Lung microvascular endothelial cell (primary cell): ENCODE results near the gene TPD52L2. TPM values are rescaled to one million over a fixed set of nuclear protein-coding genes. Genes with fewer than 3 reads are reported as not detected.

Experiments used
- DNase-seq, 2 donors: peaks; one replicate each; pipeline versions ENCODE4 v3.0.0 to v3.0.0-alpha.2; 2010; ENCODE audit warnings: low read depth in 2 of 2
- total RNA-seq: library from RNA; depleted of rRNA; stranded (reverse); fragments of >200 nt; gene quantifications from 2 replicates; pipeline ENCODE4 v1.2.1, GENCODE V29; 2014

Gene TPD52L2
- total RNA-seq, 1 donor from 2014 or later = 113 TPM

DNA sequence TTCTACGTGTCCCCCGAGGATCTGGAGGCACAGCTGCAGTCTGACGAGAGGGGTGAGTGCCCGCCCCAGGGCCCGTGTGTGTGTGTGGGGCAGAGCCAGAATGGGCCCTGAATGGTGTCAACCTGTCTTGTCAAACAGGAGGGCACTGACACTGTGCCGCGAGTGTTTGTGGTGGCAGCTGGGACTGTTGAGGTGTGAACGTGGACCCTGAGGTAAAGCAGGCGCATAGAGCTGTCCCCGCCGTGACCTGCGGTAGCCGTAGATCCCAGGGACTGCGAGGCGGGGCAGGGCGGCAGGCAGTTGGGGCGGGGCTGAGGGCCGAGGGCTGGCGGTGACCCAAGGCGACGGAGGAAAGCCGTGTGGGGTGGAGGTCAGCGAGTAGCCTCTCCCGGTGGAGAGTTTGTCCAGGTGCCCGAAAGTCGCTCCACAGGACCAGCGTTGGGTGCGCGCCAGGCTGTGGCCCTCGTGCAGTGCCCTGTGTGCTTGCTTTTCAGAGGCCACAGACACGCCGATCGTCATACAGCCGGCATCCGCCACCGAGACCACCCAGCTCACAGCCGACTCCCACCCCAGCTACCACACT lies 66.0 kb downstream of the TPD52L2 start:
- DNase-seq = no peak

DNA sequence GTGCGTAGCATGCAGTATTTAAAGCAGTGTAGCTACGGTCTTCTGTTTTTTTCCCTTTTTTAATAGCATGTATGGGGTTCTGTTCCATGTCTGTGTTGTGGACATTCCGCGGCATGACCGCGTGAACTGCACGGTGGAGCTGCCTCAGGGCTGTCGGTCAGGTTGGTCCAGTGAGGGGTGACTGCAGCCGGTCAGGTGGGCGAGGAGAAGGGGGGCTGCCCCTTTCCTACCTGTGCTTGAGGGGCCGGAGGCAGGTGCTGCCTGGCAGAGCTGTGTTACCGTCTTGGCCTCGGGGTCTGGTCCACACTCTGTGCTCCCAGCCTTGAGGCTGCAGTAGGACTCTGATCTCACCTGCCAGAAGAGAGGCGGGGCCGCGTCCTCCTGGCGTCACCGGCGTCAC lies 66.7 kb downstream of the TPD52L2 start:
- no peak for DNase-seq

DNA sequence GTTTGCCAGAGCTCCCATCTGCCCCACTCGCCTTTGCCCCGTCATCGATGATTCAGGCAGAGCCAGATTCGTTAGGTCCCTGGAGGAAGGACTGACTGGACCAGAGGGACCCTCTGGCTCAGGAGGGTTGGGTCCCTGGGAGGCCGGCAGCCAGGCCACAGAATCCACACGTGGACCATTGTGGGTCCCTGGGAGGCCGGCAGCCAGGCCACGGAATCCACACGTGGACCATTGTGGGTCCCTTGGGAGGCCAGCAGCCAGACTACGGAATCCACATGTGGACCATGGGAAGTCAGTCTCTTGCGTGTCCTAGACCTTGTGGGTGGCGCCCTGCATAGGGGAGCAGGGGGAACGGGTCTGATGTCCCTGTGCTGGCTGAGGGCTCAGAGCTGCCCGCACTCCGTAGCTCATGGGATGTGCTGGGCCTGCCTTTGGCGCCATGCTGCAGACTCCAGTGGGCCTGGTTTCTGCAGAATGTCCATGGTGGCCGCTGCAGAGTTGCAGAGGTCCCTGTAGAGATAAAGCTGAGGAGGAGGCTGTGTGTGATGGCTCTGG lies 67.6 kb downstream of the TPD52L2 start:
- DNase-seq = no peak

DNA sequence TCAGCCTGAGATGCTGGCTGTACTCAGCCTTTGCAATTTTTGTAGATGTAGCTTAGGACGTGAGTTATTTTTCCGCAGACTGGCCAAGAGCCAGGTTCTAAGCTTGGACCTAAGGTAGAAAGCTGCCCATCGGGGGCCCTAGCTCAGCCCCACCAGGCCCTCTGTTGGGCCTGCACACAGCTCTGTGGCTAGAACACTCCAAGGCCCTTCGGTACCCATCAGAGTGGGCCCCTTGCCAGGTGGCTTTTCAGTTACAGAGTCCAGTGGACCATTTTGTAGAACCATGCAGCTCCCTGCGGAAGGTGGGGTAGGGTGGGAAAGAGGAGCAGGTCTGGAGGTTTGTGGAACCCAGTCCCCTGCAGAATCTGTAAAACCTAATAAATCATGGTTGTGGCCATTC lies 68.6 kb downstream of the TPD52L2 start:
- no peak for DNase-seq

DNA sequence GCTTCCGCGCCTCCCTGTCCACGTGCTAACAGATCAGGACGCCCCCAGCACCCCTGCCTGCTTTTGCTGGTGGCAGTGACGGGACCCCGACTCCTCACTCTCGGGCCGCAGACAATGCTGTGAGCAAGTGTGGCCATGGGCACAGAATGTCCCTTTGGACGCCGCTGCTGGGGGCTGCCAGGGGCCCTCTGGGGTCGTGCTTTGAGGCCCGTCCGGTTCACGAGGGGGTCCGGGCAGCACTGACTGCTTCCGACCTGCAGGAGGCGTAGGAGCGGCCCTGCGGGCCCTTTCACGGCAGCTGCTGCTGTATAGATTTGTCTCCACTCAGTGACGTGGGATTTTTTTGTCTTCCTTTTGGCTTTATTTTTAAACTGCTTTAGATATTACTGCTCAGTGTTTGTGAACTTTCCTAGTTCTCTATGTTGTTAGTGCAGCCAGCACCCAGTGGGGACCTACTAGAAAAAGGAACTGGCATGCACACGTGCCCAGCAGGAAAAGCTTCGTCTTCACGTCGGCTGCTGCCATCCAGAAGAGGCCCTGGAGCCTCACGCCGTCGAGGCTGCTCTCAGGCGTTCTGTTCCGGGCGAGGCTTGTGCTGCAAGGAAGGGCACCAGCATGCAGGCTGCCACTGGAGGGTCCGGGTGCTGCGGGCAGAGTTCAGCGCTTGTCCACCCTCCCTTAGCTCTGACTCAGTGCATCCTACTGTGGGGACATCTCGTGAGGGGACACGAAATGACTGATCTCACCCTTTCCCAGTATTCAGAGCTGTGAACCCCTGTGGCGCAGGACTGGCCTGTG lies 69.4 kb downstream of the TPD52L2 start:
- peak in 1 of 2 donors; percentile 38 for DNase-seq

DNA sequence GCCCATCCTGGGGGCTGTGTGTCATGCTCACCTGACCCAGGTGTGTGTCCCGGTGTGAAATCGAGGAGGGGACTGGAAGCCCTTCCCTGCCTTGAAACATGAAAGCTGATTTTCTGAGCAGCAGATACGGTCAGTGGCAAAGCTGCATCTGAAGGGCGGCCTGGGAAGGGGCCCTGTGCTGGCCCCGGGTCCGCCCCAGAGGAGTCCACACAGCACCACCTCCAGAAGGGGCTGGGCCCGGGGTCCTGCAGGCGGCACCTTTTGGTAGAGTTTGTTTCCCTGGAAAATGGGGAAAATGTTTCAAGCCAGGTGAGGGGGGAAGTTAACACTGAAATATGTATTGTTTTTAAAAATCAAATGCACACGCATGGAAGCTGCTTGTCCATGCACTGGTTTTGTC lies 70.4 kb downstream of the TPD52L2 start:
- no peak for DNase-seq

DNA sequence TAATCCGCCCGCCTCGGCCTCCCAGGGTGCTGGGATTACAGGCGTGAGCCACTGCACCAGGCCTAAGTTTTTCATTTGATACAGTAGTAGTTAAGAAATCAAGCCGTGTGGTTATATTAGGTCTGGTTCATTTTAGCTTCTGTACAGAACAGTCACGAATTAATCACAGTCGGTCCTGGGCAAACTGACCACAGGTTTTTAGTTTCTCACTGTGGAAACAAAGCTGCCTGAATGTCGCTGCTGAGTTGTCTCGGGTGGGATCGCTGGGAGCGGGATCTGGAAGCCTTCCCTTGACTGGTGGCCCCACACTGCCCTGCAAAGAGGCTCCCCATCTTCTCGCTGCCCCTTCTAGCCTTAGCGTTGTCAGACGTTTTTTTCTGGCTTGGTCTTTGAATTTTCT lies 72.5 kb downstream of the TPD52L2 start:
- DNase-seq = no peak

DNA sequence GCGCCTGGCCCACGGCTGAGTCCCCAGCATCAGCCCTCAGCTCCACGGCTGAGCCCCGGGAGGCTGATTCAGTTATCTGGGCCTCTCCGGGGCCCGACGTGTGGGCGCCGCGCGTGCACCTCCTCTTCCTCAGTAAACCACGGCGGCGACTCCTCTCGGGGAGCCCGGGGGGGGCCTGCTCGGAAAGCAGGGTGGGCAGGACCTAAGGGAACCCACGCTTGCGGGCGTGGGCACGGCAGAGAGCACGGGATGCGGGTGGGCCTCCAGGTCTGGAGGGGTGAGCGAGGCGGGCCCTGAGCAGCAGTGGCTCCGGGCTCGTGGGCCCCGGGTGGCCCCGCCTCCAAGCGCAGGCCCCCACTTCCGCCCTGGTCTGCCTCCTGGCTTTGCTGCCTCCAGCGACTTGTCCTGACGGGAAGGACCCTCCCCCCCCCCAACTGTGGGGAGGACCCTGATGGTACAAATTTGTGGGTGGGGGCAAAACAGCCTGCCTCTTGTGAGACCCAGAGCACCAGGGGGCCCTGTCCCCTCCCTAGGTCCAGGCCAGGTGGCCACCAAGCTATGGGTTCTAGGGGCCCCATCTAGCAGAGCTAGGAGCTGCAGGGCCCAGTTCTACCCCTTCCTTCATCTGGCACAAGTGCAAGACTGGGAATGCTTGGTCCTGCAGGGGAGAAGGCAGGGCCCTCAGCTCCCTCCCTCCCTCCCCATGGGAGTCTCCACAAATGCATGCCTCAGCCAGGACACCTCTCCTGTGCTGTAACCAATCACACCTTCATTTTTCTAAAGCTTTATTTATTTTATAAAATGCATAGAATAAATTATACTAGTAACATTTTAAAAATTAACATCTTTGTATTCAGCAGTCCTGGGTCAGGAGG lies 74.2 kb downstream of the TPD52L2 start:
- DNase-seq = no peak

DNA sequence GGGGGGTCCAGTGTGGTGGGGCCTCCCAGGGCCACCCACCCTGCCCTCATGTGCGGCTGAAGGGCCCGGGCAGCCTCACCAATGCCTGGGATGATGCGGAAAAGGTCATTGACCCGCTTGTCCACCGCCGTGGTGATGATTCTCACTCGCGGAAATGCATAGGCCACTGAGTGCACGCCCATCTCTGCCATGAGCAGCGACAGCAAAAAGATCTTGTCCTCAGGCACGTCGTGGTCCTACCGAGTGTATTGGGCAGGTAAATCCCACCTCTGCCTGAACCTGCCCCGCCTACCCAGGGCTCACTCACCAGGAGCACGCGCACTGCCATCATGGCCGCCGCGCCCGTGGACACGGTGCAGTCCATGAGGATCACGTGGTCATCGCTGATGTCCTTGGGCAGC lies 75.0 kb downstream of the TPD52L2 start:
- no peak for DNase-seq

DNA sequence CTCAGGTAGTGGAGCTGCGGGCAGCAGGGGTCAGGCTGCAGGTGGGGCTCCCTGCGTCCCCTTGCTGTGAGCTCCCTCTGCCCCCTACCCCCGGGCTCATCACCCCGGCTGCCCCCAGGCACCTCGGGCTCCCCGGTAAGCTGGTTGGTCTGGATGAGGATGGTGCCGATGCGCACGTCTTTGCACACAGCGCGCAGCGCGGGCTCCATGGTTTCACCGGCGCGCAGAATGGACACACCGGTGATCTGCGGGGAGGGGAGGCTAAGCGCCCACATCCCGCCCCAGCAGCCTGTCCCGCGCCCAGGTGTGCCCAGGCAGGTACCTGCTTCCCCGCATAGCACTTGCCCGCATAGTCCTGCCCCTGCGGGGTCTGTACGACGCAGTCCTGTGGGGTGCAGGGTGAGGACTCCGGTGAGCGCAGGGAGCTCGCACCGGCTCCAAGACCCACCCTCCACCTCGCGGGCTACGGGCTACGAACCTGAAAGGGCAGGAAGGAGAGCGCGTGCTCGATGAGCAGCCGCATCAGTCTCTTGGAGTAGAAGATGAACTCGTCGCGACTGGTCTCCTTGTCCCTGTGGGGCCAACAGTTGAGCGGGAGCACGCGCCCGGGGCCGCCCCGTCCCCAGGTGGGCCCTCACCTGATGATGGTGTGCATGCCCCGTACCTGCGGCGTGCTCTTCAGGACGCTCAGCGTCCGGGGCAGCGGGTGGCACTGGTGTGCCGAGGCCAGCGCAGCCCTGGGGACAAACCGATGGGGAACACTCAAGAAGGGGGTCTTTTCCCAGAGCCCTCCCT lies 75.6 kb downstream of the TPD52L2 start:
- DNase-seq = no peak

Other genes starting within 250 kb of the TPD52L2 start
- 5.4 and 7.3 TPM in 2 replicates for gene GMEB2, start 238.2 kb upstream of the TPD52L2 start, total RNA-seq
- under 0.01 and 1.1 TPM in 2 replicates for gene STMN3, start 211.8 kb upstream of the TPD52L2 start, total RNA-seq
- 4.4 and 4.6 TPM in 2 replicates for gene RTEL1, start 207.0 kb upstream of the TPD52L2 start, total RNA-seq
- 3.2 and 12.6 TPM in 2 replicates for gene TNFRSF6B, start 168.6 kb upstream of the TPD52L2 start, total RNA-seq
- gene ARFRP1, start 157.3 kb upstream of the TPD52L2 start, total RNA-seq = 22.7 and 31.2 TPM in 2 replicates
- gene ZGPAT, start 157.2 kb upstream of the TPD52L2 start, total RNA-seq = 7.0 and 11.7 TPM in 2 replicates
- 0.87 and 1.4 TPM in 2 replicates for gene LIME1, start 128.6 kb upstream of the TPD52L2 start, total RNA-seq
- gene SLC2A4RG, start 125.5 kb upstream of the TPD52L2 start, total RNA-seq = 6.3 and 6.5 TPM in 2 replicates
- gene ZBTB46, start 34.0 kb upstream of the TPD52L2 start, total RNA-seq = 37.7 and 46.4 TPM in 2 replicates
- gene ABHD16B, start 3.8 kb upstream of the TPD52L2 start, total RNA-seq = not detected in 2 replicates
- 58.4 and 68.5 TPM in 2 replicates for gene DNAJC5, start 29.9 kb downstream of the TPD52L2 start, total RNA-seq
- gene UCKL1, start 91.1 kb downstream of the TPD52L2 start, total RNA-seq = 25.5 and 29.6 TPM in 2 replicates
- gene ZNF512B, start 104.7 kb downstream of the TPD52L2 start, total RNA-seq = 6.1 and 7.1 TPM in 2 replicates
- gene SAMD10, start 114.4 kb downstream of the TPD52L2 start, total RNA-seq = 3.1 and 3.2 TPM in 2 replicates
- 38.8 and 54.8 TPM in 2 replicates for gene PRPF6, start 115.9 kb downstream of the TPD52L2 start, total RNA-seq
- gene C20orf204, start 170.9 kb downstream of the TPD52L2 start, total RNA-seq = 4.8 and 6.9 TPM in 2 replicates
- gene SOX18, start 184.4 kb downstream of the TPD52L2 start, total RNA-seq = 23.8 and 29.6 TPM in 2 replicates
- gene TCEA2, start 197.9 kb downstream of the TPD52L2 start, total RNA-seq = 25.5 and 30.6 TPM in 2 replicates
- 12.6 and 18.7 TPM in 2 replicates for gene RGS19, start 214.2 kb downstream of the TPD52L2 start, total RNA-seq
- gene OPRL1, start 214.8 kb downstream of the TPD52L2 start, total RNA-seq = 1.7 and 3.0 TPM in 2 replicates
- 0.20 and 0.22 TPM in 2 replicates for gene LKAAEAR1, start 219.1 kb downstream of the TPD52L2 start, total RNA-seq
- gene NPBWR2, start 242.3 kb downstream of the TPD52L2 start, total RNA-seq = not detected in 2 replicates